Fibroblast of mammary gland (primary cell): ENCODE measurements around the gene SLC23A3.
A peak's percentile ranks its signal among the peaks of the same experiment; 100 is the strongest.

Source experiments
- DNase-seq: peaks from one replicate; pipeline ENCODE4 v3.0.0-alpha.2; 2010; ENCODE audit warnings: low read depth
- H3K4me3 ChIP-seq: 2 replicates; pipeline ENCODE4 v1.5.1; 2011; ENCODE audit warnings: low read depth, mild to moderate bottlenecking, low read length, moderate library complexity; ENCODE audit not compliant: control insufficient read depth
- TF ChIP-seq, protein P1 (sequence below): conservative IDR thresholded peaks from 2 replicates; pipeline ENCODE4 v1.5.1; 2011; ENCODE audit warnings: low read depth, low read length, inconsistent platforms; ENCODE audit not compliant: control insufficient read depth, insufficient read depth

SLC23A3 gene

GRCh38 chr2:219131744-219132143 lies 38.1 kb downstream of the SLC23A3 start:
- DNase-seq: no peak
- H3K4me3 ChIP-seq: no peak overlapping the region
- TF ChIP-seq, protein P1, sequence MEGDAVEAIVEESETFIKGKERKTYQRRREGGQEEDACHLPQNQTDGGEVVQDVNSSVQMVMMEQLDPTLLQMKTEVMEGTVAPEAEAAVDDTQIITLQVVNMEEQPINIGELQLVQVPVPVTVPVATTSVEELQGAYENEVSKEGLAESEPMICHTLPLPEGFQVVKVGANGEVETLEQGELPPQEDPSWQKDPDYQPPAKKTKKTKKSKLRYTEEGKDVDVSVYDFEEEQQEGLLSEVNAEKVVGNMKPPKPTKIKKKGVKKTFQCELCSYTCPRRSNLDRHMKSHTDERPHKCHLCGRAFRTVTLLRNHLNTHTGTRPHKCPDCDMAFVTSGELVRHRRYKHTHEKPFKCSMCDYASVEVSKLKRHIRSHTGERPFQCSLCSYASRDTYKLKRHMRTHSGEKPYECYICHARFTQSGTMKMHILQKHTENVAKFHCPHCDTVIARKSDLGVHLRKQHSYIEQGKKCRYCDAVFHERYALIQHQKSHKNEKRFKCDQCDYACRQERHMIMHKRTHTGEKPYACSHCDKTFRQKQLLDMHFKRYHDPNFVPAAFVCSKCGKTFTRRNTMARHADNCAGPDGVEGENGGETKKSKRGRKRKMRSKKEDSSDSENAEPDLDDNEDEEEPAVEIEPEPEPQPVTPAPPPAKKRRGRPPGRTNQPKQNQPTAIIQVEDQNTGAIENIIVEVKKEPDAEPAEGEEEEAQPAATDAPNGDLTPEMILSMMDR: no peak

DNA sequence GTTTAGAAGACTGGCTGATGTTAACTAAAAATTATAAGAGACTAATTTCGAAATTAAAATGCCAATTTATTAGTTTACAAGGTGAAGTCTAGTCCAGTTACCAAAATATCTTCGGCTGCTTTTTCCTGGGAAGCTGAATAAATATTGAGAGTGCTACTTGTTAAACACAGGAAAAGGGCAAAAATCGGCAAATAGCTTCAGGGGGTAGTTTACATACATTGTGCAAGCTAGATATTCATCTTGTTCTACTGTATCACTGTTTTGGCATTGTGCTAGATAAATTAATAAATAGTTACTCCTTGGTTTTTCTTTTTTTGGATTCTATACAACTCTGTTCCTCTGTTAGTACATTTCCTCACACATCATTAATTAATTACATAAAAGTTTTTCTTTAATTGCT lies 38.5 kb downstream of the SLC23A3 start:
- DNase-seq: no peak
- no peak overlapping the region for H3K4me3 ChIP-seq
- TF ChIP-seq, protein P1: no peak

DNA sequence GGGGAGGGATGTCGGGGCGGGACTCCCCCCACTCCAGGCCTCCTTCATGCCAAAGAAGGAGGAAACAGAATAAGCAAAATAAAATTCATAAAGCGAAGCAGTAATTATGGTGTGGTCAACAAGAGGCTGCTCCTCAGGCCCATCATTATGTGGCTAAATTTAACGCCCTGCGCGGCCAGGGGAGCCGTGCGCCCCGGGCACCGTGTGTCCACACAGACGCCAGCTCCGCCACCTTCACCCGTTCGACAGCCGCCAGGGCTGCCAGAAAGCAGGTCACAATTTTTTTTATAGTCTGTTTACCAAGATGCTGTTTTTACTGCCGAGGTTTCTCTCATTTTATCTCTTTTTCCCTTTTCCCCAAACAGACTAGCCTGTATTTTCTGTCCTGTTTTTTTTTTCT lies 40.2 kb downstream of the SLC23A3 start:
- no peak overlapping the region for H3K4me3 ChIP-seq
- TF ChIP-seq, protein P1: no peak
- no peak for DNase-seq

- TF ChIP-seq, protein P1: no peak
- H3K4me3 ChIP-seq: no peak overlapping the region
- no peak for DNase-seq
Observed at GRCh38 chr2:219128396-219128795, 41.4 kb downstream of the SLC23A3 start.

DNA sequence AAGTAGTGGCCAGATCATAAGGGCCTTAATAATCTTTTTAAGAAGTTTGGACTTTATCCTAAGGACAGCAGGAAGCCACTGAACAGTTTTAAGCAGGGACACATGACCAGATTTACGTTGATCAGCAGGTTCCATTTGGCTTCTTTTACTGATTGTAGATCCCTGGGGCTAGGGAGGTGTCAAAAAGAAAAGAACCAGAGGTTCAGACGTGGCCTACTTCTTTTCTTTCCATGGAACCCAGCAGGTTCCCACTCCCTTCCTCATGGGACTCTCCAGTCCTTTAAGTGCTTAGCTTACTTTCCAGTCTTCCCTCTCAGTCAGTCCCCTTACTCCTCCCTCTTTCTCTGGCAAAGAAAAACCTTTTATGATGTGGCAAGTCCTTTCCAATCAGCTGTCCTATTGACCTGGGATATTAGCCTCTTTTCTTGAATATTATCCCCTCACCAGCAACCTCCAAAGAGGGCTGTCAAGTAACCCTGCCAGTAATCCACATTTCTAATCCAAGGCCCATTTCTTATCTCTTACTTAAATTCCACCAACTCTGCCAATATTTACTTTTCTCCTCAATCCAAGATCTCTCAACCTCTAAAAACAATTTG lies 42.7 kb downstream of the SLC23A3 start:
- H3K4me3 ChIP-seq: no peak overlapping the region
- no peak for DNase-seq
- TF ChIP-seq, protein P1: no peak

- H3K4me3 ChIP-seq: no peak overlapping the region
- DNase-seq: no peak
- TF ChIP-seq, protein P1: no peak
Observed at GRCh38 chr2:219126555-219126954, 43.3 kb downstream of the SLC23A3 start.

GRCh38 chr2:219125886-219126270 lies 44.0 kb downstream of the SLC23A3 start:
- TF ChIP-seq, protein P1: no peak
- H3K4me3 ChIP-seq: no peak overlapping the region
- DNase-seq: peak; percentile 65
